IMR-90 (cell line): ENCODE measurements around the gene RBFOX1. TPM values are rescaled to one million over a fixed set of nuclear protein-coding genes. Genes with fewer than 3 reads are reported as not detected.

ENCODE experiments used
- ATAC-seq: fragments of 200-7000 bp; cut with Tn5 transposase; 2 replicates; pipeline ENCODE4 v1.9.1; 2020; ENCODE audit warnings: low read depth, mild to moderate bottlenecking, moderate library complexity
- BruUV-seq: library from RNA; stranded (reverse); fragments of 400-500 nt; replicated peaks from 2 replicates; lab custom pipeline; 2021; lab: Mats Ljungman, UMichigan
- CTCF ChIA-PET: fragments of 300-600 bp; formaldehyde crosslinking; extraction: SDS; loops from one replicate; lab custom pipeline; 2021; ENCODE audit warnings: antibody characterized with exemption; lab: Yijun Ruan, JAX
- POLR2A ChIA-PET: fragments of 300-600 bp; sonication (Branson Sonifier 250); formaldehyde crosslinking; loops from one replicate; lab custom pipeline; 2022; ENCODE audit warnings: antibody characterized with exemption; ENCODE audit not compliant: unreplicated experiment; lab: Charles Lee
- DNase-seq: peaks from one replicate; pipeline ENCODE4 v3.0.0; 2013
- H2AFZ ChIP-seq: replicated peaks from 2 replicates; pipeline ENCODE3; 2013; ENCODE audit warnings: low read length, mild to moderate bottlenecking; ENCODE audit not compliant: poor library complexity
- H2AK5ac ChIP-seq: 2 replicates; pipeline ENCODE4 v1.6.1; 2013; ENCODE audit warnings: low read depth, low read length, inconsistent platforms
- H2AK9ac ChIP-seq: replicated peaks from 2 replicates; pipeline ENCODE3; 2013; ENCODE audit warnings: mild to moderate bottlenecking, low read depth, low read length, moderate library complexity; ENCODE audit not compliant: poor library complexity
- H2BK120ac ChIP-seq: 2 replicates; pipeline ENCODE4 v1.6.1; 2013; ENCODE audit warnings: low read depth, low read length, inconsistent platforms
- H2BK15ac ChIP-seq: 3 replicates; pipeline ENCODE4 v1.6.1; 2013; ENCODE audit warnings: low read depth, low read length, inconsistent platforms
- H2BK20ac ChIP-seq: 2 replicates; pipeline ENCODE4 v1.6.1; 2013; ENCODE audit warnings: low read depth, mild to moderate bottlenecking, inconsistent platforms, low read length, moderate library complexity
- H2BK5ac ChIP-seq: 2 replicates; pipeline ENCODE4 v1.6.1; 2013; ENCODE audit warnings: mild to moderate bottlenecking, low read depth, low read length, inconsistent platforms; ENCODE audit not compliant: poor library complexity, severe bottlenecking
- H3K14ac ChIP-seq: replicated peaks from 2 replicates; pipeline ENCODE4 v1.6.1; 2013; ENCODE audit warnings: low read depth, low read length, inconsistent platforms
- H3K18ac ChIP-seq: 2 replicates; pipeline ENCODE4 v1.6.1; 2013; ENCODE audit warnings: low read depth, low read length, control low read depth
- H3K23ac ChIP-seq: 2 replicates; pipeline ENCODE4 v1.6.1; 2013; ENCODE audit warnings: low read depth, low read length, inconsistent platforms
- H3K27ac ChIP-seq: 2 replicates; pipeline ENCODE4 v1.5.1; 2013; ENCODE audit warnings: mild to moderate bottlenecking, control low read depth, low read length; ENCODE audit not compliant: insufficient read depth
- H3K27me3 ChIP-seq: 2 replicates; pipeline ENCODE4 v1.6.1; 2013; ENCODE audit warnings: low read length; ENCODE audit not compliant: control insufficient read depth, insufficient read depth
- H3K36me3 ChIP-seq: 2 replicates; pipeline ENCODE4 v1.6.1; 2013; ENCODE audit warnings: low read length, mixed read lengths; ENCODE audit not compliant: control insufficient read depth, insufficient read depth
- H3K4ac ChIP-seq: 2 replicates; pipeline ENCODE4 v1.6.1; 2013; ENCODE audit warnings: low read depth, low read length, inconsistent platforms
- H3K4me1 ChIP-seq: 2 replicates; pipeline ENCODE4 v1.6.1; 2013; ENCODE audit warnings: low read length, mixed read lengths; ENCODE audit not compliant: control insufficient read depth, insufficient read depth
- H3K4me2 ChIP-seq: 2 replicates; pipeline ENCODE4 v1.6.1; 2013; ENCODE audit warnings: low read depth, mild to moderate bottlenecking, control low read depth, low read length, moderate library complexity
- H3K4me3 ChIP-seq: 2 replicates; pipeline ENCODE4 v1.5.1; 2013; ENCODE audit warnings: low read depth, mild to moderate bottlenecking, control low read depth, low read length, moderate library complexity; ENCODE audit not compliant: insufficient read depth
- H3K56ac ChIP-seq: 2 replicates; pipeline ENCODE4 v1.6.1; 2013; ENCODE audit warnings: low read length, inconsistent platforms; ENCODE audit not compliant: insufficient read depth; ENCODE audit errors: extremely low read depth
- H3K79me1 ChIP-seq, 2 experiments: 2 replicates each; pipeline ENCODE4 v1.6.1; 2013; ENCODE audit warnings: low read length in 2 of 2, inconsistent platforms in 1 of 2, low read depth in 1 of 2
- H3K9ac ChIP-seq: 2 replicates; pipeline ENCODE4 v1.6.1; 2013; ENCODE audit warnings: low read depth, low read length, control low read depth
- H3K9me1 ChIP-seq: 2 replicates; pipeline ENCODE4 v1.6.1; 2013; ENCODE audit warnings: low read length, inconsistent platforms; ENCODE audit not compliant: insufficient read depth
- H3K9me3 ChIP-seq: 2 replicates; pipeline ENCODE4 v1.6.1; 2013; ENCODE audit warnings: low read length; ENCODE audit not compliant: control insufficient read depth, insufficient read depth
- H4K20me1 ChIP-seq: 2 replicates; pipeline ENCODE4 v1.6.1; 2013; ENCODE audit warnings: low read length, inconsistent platforms; ENCODE audit not compliant: insufficient read depth
- H4K5ac ChIP-seq: 2 replicates; pipeline ENCODE4 v1.6.1; 2013; ENCODE audit warnings: mild to moderate bottlenecking, low read depth, low read length, control low read depth
- H4K8ac ChIP-seq, 2 experiments: 2 replicates each; pipeline ENCODE4 v1.6.1; 2013; ENCODE audit warnings: low read depth in 2 of 2, low read length in 2 of 2, control low read depth in 1 of 2, inconsistent platforms in 1 of 2
- H4K91ac ChIP-seq: 2 replicates; pipeline ENCODE4 v1.6.1; 2013; ENCODE audit warnings: low read depth, low read length, inconsistent platforms; ENCODE audit not compliant: insufficient read depth
- CEBPB ChIP-seq: IDR thresholded peaks from 2 replicates; pipeline ENCODE4 v1.6.1; 2012; ENCODE audit warnings: low read depth, low read length, improper control_type of control experiment
- MAFK ChIP-seq: IDR thresholded peaks from 2 replicates; pipeline ENCODE4 v1.6.1; 2012; ENCODE audit warnings: low read depth, low read length, improper control_type of control experiment
- WGBS, 2 experiments: methylation state at CpG; one replicate each; pipeline versions ENCODE4 v1.1.5 to v1.1.7; 2013; ENCODE audit warnings: missing lambda C conversion rate in 2 of 2; ENCODE audit not compliant: insufficient read length in 1 of 2; ENCODE audit errors: extremely low coverage in 2 of 2; 5-methylcytosine and 5-hydroxymethylcytosine counted together
- dilution Hi-C: fragments of 300-500 bp; cut with HindIII; formaldehyde crosslinking; loops from one replicate; pipeline ENCODE4 v1.14.3; 2018; ENCODE audit warnings: low sequenced_read_pairs; ENCODE audit not compliant: unreplicated experiment
- in situ Hi-C: fragments of 300-500 bp; cut with MboI; formaldehyde crosslinking; loops from 3 replicates; pipeline ENCODE4 v1.14.3; 2019; ENCODE audit warnings: low sequenced_read_pairs, inconsistent platforms, mixed read lengths
- intact Hi-C: fragments of 100-400 bp; cut with micrococcal nuclease; formaldehyde crosslinking; loops from 2 replicates; pipeline ENCODE4 v1.10.0; 2022
- polyA plus RNA-seq, 3 experiments: library from polyadenylated mRNA; depleted of rRNA; stranded (reverse); fragments of >200 nt; gene quantifications; 2 replicates each; pipeline ENCODE4 v1.2.3, GENCODE V29; 2012; ENCODE audit warnings: low replicate concordance in 1 of 3
- total RNA-seq: library from RNA; depleted of rRNA; stranded (reverse); fragments of >200 nt; gene quantifications from 2 replicates; pipeline ENCODE4 v1.2.3, GENCODE V29; 2012

Gene RBFOX1
- total and polyA plus RNA-seq, 2 of the 4 experiments (the other 2 are of a cell fraction): not detected

DNA sequence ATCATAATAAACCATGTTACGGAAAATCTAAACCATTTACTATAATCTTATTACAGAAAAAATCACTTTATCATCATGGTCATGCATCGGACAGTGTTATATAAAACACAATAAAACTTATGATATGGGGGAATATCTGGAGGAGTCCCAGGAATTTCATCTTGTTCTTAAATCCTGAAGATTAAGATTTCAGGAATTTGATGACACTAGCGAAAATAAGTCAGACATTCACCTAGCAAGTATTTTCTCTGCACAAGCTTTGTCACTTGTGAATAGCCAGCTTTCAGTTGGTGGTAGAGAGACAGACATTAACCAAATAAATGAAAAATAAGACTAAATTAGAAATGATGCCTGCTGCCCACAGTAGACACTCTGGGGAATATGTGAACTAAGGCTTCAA, 410.0 kb downstream of the RBFOX1 start:
- Histone ChIP-seq H3K4me2 (no peak overlapping the region), H4K5ac (no peak overlapping the region), H4K91ac (no peak overlapping the region), H2AFZ (no peak overlapping the region), H3K9ac (no peak overlapping the region), H3K27ac (no peak overlapping the region), H3K4ac (no peak overlapping the region), H2AK5ac (no peak overlapping the region), H4K8ac (no peak overlapping the region), H3K4me1 (no peaks in the 10 kb centered on the region), H3K36me3 (no peaks in the 10 kb centered on the region), H2AK9ac (no peak overlapping the region), H2BK20ac (no peak overlapping the region), H2BK15ac (no peak overlapping the region), H3K14ac (no peak overlapping the region), H3K18ac (no peak overlapping the region), H3K56ac (no peak overlapping the region), H2BK120ac (no peak overlapping the region), H3K27me3 (no peaks in the 10 kb centered on the region), H3K4me3 (no peak overlapping the region), H2BK5ac (no peak overlapping the region), H3K9me3 (peaks cover 18% of the 10 kb centered on the region), H3K23ac (no peak overlapping the region), H3K79me1 (no peaks in the 10 kb centered on the region), H4K20me1 (no peaks in the 10 kb centered on the region), H3K9me1 (no peaks in the 10 kb centered on the region)
- DNase-seq (no peak), ATAC-seq (no peak)
- no peak for TF ChIP-seq CEBPB
- peak; percentile 31 for TF ChIP-seq MAFK
- no TSS peak for BruUV-seq
- CTCF ChIA-PET: no interaction called here
- dilution Hi-C loops: no loop called here
- POLR2A ChIA-PET: no interaction called here
- no CpG with 5 or more reads among the region's 3 CpGs for WGBS, 2 experiments
- in situ Hi-C loops: no loop called here
- intact Hi-C loops: no loop called here
